Metanephros (tissue), 1 donor: ENCODE results near the gene C4orf33. TPM values are rescaled to one million over a fixed set of nuclear protein-coding genes. Genes with fewer than 3 reads are reported as not detected.

Experiments
- total RNA-seq: library from RNA; depleted of rRNA; stranded (reverse); fragments of >200 nt; gene quantifications from one replicate; pipeline ENCODE4 v1.2.3, GENCODE V29; 2014

The C4orf33 gene, protein sequence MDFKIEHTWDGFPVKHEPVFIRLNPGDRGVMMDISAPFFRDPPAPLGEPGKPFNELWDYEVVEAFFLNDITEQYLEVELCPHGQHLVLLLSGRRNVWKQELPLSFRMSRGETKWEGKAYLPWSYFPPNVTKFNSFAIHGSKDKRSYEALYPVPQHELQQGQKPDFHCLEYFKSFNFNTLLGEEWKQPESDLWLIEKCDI
- 10.5 TPM for total RNA-seq

DNA sequence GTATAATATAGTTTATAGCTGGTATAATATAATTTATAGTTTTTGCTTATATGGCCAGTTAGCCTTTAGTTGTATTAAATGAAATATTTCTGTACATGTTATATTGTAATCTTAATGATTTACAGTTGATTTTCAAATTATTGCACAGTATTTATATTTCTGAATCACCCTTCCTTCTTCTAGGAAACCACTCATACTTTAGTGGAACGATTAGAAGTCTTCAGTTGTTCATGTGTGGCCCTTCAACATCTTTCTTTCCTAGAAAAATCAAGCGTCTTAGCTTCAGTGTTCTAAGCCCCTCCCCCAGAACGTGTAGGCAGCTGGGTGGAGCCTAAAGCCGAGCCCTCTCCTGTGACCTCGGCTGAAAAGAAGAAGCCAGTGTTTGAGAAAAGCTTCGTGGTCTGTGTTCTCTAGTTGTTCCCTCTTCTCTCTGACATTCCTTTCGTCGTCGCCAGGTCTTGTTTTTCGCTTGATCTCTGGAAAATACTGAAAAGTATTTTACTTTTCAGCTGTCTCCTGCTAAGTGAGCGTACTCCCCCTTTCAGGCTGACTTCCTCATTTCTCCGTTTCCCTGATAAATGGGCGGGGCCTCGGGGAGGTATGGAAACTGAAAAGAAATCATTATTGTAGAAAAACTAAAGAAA, at the start of gene C4orf33:
TSS of gene C4orf33 (plus strand) at position 342 of the 644 bp plus-strand sequence. CDS start 6,459 bp downstream, outside the sequence.

GRCh38 chr4:129093191-129093920, 2.6 kb upstream of the C4orf33 start, which contains the start of gene SCLT1:
Gene SCLT1, minus strand, starts transcription at chr4:129093539. Its CDS starts 436 bp downstream, at chr4:129093103.

Other genes with a start within 250 kb of the C4orf33 start
- 25.7 TPM for gene SCLT1, start 2.6 kb upstream of the C4orf33 start, total RNA-seq